Measurements from ENCODE around the gene ADM2.
"Not testable (repeated sequence)": the region's sequence is repeated elsewhere in the genome, so short reads cannot be mapped to it uniquely, and the experiment has no call there.

Gene ADM2

DNA sequence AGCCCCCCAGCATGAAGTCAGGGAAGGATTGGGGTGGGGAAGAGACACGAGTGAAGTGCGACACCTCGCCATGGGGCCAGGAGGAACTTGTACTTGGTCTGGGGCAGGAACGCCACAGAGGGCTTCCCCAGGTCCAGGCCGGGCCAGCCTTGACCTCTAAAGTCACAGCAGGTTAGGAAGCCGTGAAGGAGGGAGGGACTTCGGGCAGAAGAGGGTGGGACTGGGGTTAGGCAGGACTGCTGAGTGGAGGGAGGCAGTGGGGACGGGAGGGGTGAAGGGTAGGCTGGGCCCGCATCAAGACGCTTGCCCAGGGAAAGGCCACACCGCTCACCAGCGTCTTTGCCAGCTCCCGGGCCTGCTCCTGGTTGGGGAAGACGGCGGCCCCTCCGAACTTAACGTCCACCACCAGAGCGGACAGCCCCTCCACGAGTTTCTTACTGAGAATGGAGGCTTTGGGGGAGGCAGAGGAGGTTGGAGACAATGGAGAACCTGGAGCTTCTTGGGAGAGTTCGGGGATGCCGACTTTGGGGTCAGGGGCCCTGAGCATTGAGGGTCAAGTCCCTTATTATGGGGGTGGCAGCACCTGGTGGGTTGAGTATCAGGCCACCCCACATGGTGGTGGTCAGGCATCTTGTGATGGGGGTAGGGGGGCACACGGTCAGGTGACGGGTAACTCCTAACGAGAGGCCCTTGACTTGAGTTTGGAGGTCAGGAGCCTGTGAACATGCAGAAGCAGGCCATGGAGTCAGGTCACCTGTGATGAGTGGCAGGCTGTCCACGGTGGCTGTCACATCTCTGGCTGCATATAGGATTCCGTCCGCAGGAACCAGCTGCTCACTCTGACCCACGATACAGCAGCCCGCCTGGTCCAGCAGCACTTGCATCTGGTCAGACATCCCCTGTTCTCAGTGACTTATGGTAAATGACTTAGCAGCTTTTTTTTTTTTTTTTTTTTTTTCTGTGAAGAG lies 45.8 kb downstream of the ADM2 start:
- DNase-seq = peak in 1 of 2 experiments; percentile 58

DNA sequence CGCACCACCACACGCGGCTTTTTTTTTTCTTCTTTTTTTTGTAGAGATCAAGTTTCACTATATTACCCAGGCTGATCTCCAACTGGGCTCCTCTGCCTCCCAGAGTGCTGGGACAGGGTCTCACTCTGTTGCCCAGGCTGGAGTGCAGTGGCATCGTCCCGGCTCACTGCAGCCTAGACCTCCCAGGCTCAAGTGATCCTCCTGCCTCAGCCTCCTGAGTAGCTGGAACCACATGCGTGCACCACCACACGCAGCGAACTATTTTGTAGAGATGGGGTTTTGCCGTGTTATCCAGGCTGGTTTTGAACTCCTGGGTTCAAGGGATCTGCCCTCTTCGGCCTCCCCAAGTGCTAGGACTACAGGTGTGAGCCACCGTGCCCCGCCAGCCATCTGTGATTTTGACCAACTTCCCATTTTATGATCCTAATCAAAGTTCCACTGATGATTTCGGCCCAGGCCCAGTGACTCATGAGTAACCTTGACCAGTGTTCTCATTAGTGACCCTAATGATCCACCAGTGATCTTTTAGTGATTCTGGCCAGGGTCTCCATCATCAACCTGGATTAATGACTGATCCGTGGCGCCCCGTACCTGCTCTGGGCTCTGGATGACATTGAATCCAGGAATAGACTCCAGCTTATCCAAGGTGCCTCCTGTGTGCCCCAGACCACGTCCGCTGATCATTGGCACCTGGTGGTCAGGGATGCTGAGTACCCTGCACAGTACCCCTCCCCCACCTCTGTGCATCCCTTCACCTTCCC lies 46.8 kb downstream of the ADM2 start:
- no peak for DNase-seq

DNA sequence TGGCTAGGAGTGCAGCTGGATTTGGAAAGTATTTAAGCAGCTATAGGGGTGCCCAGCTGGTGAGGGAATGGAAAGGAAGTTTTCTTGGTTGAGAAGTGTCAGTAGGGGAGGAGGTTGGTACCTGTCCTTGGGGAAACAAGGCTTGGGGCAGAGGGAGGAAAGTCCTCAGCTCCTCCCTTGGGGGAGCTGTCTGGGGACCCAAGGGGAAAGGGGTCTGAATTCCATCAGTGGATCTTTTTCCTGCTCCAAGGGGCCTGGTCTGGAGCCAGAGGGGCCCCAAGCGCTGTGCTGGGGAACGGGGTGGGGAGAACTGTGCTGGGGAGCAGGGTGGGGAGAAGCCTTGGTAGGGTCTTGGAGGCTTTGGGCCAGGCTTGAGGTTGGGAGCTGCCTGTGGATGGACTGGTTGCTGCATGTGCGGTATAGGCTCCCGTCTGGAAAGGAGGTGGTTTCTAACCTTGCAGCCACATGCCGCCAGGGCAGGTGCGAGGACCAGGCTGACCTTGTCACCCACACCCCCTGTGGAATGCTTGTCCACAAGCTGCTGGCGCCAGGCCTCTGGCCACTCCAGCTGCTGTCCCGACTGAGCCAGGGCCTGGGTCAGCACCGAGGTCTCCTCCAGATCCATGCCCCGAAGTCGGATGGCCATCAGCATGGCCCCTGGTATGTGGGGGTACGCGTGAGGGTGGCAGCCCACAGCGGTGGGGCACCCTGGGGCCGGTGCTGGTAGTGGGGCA lies 47.5 kb downstream of the ADM2 start:
- DNase-seq = no peak

DNA sequence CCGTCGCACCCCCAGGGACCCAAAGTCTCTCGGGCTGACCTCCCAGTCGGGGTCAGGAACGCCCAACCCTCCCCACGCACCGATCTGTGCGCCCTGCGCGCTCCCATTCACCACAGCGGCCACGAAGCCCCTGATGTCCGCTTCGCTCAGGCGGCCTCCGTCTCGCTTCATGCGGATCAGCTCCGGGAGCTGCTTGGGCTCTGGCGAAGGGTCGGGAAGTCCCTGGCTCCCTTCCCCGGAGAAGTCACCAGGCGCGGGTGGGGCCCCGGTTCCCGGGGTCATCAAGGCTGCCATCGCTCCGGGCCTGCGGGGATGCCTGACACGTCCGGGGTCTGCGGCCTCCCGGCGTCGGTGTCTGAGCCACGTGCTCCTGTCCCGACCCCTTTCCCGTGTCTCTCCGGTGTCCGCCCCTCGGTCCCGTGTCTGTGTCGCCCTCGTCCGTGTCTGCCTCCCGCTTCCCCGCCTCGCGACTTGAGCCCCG lies 48.1 kb downstream of the ADM2 start:
- DNase-seq = no peak

DNA sequence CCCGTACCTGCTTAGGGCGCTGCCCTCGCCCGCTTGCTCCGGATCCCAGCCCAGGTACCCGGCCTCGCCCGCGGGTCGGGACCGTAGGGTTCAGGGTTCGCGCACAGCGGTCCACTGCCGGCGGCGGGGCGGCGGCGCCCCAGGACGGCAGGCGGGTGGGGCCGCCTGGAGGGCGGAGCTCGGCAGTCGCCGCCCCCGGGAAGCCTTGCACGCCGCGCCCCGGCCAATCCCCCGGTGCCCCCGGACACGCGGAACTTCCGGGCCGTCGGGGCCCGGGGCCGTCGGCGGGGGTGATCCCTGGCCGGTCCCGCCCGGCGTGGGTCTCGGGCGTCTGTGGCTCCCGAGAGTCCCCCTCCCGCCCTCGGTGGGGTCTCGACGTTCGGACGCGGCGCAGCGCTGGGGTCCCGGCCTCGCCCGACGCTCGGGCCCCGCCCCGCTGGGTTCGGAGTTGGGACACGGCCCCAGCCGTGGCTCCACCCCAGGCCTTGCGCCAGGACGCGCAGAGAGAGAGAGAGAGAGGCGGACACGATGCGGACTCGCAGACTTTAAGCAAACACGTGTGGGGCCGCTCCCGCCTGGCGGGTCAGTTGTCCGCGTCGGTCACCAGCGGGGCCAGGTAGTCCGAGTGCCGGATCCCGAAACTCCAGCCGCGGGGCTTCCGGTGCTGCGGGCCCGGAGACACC lies 48.7 kb downstream of the ADM2 start, which contains the start of gene TYMP:
TSS of gene TYMP (minus strand) at position 116 of the 683 bp plus-strand sequence. CDS start 303 bp downstream, outside the sequence.
- DNase-seq = peak in 1 of 2 experiments; percentile 40

DNA sequence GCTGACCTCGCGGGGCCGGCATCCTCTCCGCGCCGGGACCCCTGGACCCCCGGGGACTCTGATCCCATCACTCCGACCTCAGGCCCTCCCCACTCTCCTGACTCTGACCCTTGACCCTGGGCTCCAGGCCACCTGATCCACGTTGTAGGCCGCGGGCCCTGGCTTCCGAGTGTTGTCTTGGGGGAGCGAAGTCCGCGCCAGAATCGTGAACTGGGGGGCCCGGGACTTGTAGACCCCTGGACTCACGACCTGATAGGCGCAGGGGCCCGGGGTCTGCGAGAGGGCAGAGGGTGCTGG lies 49.2 kb downstream of the ADM2 start:
- no peak for DNase-seq

DNA sequence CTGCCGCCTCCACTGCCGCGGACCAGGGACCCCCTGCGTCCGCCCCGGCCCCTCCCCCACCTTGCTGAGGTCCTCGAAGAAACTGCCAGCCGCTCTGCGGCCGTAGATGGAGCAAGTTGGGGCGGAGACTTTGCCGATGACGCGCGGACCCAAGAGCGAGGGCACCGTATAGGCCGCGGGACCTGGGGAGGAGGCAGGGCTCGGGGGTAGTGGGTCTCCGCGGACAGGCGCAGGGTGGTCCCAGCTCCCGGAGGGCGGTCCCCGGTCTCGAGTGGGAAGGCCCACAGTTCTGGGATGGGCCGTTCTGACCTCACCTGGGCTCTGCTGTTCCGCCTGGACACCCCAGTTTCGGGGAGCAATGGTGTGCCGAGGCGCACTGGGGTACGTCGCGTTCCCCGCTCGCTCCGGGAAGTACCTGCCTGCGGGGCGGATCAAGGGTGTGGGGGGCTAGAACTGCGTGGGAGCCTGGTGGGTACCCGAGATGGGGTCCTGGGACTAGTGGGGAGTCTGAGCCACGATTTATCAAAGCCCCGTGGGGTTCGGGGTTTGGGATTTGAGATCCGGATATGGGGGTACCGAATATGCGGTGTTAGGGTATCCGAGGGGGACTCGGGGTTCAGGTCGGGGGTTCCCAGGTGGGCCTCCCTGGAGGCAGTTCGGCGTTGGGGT lies 49.7 kb downstream of the ADM2 start:
- peak; percentile 33 to 54 for DNase-seq

DNA sequence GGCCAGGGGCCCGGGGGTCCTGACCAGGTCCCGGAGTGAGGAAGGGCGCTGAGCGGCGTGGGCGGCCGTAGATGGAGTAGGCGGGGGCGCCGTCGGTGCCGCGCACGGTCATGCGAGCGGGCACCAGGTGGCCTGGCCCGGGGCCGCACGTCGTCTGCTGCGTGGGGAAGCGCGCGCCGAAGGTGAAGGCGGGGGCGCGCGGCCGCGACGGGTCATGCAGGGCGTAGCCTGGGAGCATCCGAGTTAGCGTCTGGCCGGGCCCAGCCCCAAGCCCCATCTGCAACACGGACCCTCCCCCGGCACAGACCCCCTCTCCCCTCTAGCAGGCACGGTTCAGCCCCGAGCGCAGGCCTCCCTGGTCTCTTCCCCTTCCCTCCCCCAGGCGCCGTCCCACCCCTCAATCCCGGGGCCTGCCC lies 50.2 kb downstream of the ADM2 start:
- DNase-seq = peak in 1 of 2 experiments; percentile 8

DNA sequence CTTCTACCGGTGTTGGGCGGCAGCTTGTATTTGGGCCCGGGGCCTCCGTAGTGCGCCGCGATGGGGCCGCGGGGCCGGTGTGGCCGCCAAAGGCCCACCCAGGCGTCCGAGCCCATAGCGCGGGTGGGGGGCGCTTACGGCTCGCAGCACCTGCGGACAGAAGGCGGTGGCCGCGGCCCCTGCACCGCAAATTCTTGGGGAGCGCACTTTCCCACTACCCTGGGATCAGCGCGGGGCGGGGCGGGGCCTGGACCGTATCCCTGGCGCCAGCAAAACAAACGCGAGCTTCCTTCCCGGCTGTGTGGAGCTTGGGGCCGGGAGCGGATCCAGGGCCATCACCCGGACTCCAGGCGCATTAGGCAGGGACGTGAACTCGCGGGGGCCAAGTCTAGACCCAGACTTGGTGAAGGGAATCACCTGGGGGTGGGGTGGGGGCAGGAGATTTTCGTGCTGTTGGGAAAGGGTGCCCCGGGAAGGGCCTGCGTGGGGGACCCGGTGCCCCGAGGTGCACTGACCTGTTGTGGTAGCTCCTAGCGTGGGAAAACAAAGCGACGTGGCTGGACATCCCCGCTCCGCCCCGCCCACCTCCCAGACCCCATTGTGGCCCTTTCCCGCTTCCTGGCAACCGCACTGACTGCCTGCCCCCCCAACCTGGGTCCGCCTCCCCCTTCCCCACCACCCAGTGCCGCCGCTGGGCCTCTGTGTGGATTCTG lies 50.8 kb downstream of the ADM2 start:
- peak in 1 of 2 experiments; percentile 34 for DNase-seq

DNA sequence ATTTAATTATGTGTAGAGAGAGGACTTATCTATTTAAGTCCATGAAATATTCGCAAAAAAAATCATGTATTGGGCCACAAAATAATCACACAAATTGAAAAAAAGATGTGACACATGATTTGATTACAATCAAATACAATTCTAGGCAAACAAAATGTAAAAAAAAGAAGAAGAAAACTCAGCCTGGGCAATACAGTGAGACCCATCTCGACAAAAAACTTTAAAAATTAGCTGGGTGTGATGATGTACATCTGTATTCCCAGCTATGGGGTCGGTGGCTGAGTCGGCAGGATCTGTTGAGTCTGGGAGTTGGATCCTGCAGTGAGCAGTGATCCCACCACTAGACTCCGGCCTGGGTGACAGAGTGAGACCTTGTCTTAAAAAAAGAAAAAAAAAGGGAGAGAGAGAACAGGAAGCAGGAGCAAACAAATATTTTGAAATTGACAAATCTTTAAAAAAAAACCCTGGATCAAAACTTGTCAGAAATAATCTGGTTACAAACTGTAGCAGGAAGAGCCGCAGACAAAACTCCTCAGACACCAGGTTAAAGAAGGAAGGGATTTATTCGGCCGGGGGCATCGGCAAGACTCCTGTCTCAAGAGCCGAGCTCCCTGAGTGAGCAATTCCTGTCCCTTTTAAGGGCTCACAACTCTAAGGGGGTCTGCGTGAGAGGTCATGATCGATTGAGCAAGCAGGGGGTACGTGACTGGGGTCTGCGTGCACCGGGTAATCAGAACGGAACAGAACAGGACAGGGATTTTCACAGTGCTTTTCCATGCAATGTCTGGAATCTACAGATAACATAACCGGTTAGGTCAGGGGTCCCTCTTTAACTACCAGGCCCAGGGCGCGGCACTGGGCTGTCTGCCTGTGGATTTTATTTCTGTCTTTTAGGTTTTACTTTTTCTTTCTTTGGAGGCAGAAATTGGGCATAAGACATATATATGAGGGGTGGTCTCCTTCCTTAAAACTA lies 51.8 kb downstream of the ADM2 start:
- DNase-seq = no peak

DNA sequence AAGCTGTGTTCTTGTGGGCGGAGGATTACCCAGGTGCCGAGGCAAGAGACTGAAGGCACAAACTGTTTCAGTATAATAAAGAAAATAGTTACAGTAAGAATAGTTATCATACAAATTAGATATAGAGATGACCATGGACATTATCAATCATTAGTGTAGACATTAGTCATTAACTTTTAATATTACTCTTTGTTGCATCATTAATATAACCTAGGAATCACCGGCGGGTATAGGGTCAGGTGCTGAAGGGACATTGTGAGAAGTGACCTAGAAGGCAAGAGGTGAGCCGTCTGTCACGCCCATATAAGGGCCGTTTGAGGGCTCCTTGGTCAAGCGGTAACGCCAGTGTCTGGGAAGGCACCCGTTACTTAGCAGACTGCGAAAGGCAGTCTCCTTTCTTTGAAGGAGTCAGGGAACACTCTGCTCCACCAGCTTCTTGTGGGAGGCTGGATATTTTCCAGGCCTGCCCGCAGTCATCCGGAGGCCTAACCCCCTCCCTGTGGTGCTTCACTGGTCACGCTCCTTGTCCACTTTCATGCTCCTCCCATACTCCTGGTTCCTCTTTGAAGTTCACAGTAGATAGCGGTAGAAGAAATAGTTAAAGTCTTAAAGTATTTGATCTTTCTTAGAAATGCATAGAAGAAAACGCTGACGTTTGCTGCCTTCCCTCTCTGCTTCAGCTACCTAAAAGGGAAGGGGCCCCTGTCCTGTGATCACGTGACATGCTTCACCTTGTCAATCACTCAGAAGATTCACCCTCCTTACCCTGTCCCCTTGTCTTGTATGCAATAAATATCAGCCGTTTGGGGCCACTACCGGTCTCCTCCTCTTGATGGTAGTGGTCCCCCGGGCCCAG lies 52.7 kb downstream of the ADM2 start:
- not testable (repeated sequence) for DNase-seq

DNA sequence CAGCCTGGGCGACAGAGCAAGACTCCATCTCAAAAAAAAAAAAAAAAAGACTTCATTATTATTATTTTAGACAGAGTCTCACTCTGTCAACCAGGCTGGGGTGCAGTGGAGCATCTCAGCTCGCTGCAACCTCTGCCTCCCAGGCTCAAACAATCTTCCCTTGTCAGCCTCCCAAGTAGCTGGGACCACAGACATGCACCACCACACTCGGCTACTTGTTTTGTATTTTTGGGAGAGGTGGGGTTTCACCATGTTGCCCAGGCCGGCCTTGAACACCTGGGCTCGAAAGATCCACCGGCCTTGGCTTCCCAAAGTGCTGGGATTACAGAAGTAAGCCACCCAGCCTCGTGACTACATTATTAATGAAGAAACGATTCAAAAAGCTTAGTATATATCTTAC lies 53.8 kb downstream of the ADM2 start:
- DNase-seq = no peak
